GM08714 (cell line): ENCODE results near the gene KDM4C.

Source experiments
- H3K4me3 ChIP-seq: fragments of 200-500 bp; sonication (Bioruptor generic); 2 replicates; pipeline ENCODE4 v1.5.1; 2014; ENCODE audit warnings: mild to moderate bottlenecking, low read length, inconsistent platforms
- ZNF274 ChIP-seq: IDR thresholded peaks from 2 replicates; pipeline ENCODE4 v1.6.1; 2012; ENCODE audit warnings: mild to moderate bottlenecking, low read depth, low read length

The KDM4C gene

DNA sequence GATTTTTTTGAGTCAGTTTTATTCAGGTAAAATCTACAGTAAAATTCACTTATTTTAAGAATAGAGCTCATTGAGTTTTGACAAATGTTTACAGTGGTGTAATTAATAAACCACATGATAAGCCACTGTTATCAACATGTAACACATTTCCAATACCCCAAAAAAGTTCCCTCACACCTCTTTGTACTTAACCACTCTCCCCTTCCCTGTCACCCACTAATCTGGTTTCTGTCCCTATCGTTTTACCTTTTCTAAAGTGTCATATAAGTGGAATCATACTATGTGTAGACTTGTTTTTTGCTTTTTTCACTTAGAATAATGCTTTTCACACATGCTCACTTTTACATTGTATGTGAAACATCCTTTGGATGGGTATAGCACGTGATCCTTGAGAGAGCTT lies 127.2 kb downstream of the KDM4C start:
- H3K4me3 ChIP-seq: no peak overlapping the region
- TF ChIP-seq ZNF274: no peak

DNA sequence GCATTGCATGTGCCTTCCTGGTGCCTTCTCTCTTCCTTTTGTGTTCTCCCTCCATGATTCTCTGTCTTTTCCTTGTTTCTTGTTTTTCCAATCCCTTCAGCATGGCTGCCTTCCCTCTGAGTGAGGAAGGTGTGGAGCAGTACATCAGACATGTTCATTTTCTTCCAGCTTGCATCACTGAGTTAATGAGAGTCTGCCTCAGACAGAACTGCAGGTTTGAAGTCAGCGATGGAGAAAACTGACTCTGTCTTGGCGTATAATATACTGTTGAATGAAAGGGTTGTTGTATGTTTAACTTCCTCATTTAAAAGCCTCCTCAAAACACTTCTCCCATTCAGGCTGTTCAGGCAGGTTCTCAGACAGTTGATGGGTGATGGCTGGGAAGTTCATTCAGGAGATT lies 129.3 kb downstream of the KDM4C start:
- H3K4me3 ChIP-seq: no peak overlapping the region
- TF ChIP-seq ZNF274: no peak

DNA sequence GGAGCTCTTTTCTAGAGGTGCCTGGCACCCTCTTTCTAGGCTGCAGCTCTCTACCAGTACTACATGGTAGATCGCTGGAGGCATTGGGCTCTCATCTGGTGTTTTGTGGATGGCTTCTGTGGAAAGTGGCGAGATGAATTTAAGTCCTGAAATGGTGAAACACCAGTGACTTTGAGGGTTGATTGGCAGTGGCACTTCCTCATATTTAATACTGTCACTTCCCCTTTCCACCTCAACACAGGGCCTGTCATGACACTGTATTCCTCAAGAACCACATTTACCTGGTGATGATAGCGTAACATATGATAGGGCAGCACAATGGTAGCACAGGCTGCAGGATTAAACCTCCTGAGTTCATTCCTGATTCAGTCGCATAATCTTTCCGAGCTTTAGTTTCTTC lies 132.1 kb downstream of the KDM4C start:
- no peak overlapping the region for H3K4me3 ChIP-seq
- no peak for TF ChIP-seq ZNF274

DNA sequence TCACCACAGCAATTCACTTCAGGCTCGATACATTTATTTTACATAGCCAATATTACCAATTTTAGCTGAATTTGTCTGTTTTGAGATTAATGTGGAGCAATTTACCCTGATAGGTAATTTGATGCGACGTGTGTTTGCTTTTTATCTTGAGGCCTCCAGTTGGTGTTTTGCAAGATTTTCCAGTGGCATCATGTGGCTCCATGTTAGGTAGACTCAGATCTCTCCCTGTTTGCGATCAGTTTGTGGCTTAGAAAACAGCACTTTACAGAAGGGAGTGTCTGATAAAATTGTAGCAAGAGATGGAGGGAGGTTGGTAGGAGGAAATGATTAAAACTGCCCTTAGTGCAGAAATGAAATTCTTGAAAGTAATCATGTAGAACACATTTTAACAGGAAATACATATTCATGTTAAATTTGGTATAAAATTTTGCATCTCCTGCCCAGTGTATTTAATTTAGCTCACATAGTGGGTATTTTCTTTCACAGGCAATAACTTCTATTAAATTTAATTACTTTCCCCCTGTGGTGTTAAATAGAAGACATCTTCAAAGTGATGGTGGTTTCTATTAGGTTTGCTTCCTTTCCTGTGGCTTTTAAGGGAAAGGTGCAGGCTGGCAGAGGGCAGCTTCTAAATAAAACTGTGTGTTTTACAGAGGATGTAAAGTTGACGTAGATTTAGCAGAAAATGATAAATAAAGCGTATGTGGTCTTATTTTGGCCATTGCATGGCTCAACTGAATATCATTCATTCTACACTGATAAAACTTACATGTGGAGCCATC lies 135.8 kb downstream of the KDM4C start:
- no peak for TF ChIP-seq ZNF274
- no peak overlapping the region for H3K4me3 ChIP-seq

DNA sequence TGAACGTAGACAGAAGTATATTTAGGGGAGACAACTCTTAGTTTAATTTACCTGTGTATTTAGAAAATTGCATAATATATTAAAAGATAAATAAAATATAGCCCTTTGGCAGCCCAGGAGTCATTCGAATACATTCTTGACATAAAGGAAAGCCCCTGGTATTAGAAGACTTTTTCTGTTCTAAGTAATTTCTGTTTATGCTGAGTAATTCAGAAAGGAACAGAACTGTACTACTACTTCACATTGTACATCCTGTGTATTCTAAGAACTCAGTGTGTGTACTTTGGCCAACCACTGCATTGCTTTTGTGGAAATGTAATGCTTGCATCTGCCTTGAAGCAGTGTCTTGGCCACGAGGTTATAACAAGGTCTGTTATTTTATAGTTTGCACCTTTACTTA lies 136.4 kb downstream of the KDM4C start:
- TF ChIP-seq ZNF274: no peak
- H3K4me3 ChIP-seq: no peak overlapping the region

DNA sequence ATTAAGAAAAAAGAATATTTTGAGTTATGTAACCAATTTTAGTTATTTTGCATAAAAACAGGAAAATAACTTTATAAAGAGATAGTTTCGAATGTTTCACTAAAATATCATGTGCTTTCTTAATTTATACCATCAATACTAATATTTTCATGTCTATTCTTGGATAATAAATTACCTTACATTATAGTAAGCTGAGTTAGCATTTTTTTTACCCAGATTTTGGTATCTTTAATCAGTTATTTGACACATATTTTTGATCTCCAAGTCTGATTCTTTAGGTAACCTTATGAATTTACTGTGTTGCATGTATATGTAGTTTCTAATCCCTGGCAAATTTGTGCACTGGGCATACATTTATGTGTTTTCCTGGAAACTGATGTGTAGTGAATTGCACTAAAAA lies 138.0 kb downstream of the KDM4C start:
- TF ChIP-seq ZNF274: no peak
- H3K4me3 ChIP-seq: no peak overlapping the region

DNA sequence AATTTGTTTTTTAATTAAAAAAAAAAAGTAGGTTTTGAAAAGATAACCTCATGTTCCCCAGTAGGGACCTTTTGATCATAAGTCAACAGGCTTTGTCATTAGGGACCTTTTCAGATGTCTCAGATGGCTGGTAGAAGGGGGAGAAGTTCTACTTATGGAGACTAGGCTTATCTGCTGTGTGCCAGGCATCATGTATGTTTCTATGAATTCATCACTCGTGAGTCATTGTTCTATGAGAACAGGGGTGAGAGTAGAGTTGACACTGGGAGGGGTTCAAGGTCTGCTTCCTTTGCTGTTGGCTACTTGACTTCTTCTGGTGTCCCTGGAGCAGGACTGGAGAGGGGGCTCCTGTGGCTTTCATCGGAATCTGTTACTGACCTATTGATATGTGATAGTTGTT lies 138.8 kb downstream of the KDM4C start:
- no peak overlapping the region for H3K4me3 ChIP-seq
- TF ChIP-seq ZNF274: no peak

DNA sequence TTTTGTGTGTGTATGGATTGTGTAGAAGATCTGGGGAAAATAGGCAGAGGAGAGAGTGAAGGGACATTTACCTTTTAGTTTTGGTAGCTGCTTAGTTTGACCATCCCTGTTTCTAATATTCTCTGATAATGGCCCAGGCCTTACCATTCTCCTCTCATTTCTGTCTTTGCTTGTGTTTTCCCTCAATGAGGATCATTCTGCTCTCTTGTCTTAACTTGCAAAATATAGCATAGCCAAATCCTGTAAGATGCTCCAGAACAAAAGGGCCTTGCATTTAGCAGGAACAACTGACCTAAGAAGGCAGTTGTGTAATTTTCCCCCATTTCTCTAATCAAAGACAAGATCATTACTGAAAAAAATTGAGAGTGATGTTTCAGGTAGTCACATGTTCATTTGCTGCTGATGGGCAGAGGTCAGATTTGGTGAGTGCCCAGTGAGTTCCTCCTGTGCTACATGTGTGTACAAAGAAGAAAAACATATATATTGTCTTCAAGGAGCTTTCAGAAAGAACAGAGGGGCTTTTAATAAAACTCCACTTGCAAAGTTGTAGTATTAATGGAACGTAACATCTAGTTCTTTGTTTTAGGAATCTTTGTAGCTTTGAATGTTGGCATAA lies 139.5 kb downstream of the KDM4C start:
- no peak for TF ChIP-seq ZNF274
- H3K4me3 ChIP-seq: no peak overlapping the region

DNA sequence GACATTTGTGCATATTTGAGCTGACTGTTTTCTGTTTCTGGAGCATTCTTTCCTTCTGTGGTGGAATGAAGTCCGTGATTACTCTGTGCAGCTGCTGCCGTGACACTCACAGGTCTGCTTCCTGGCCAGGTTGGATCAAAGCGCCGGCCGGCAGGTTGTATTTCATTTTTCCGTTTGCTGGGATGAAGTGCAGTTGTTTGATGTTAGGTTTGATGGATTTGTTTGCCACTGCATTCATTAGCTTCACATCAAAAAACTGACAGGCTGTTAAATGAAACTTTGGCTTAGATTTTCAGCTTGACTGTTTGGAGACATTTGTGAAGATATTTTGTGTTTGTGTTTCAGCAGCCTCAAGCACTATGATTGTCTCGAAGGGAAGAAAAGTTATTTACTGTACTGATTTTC lies 140.1 kb downstream of the KDM4C start:
- TF ChIP-seq ZNF274: no peak
- no peak overlapping the region for H3K4me3 ChIP-seq

DNA sequence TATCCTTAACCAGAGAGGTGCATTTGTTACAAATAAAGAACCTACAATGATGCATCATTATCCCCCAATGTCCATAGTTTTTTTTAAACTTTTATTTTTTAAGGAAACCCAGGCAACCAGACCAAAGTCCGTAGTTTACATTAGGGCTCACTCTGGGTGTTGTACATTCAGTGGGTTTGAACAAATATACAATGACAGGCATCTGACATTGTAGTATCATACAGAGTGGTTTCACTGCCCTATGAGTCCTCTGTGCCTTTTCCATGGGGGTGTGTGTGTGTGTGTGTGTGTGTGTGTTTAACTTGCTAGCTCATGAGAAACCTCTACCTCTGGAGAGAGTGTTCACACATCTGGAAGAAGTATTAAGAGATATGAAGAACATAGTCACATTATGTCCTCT lies 141.5 kb downstream of the KDM4C start:
- no peak for TF ChIP-seq ZNF274
- H3K4me3 ChIP-seq: no peak overlapping the region

DNA sequence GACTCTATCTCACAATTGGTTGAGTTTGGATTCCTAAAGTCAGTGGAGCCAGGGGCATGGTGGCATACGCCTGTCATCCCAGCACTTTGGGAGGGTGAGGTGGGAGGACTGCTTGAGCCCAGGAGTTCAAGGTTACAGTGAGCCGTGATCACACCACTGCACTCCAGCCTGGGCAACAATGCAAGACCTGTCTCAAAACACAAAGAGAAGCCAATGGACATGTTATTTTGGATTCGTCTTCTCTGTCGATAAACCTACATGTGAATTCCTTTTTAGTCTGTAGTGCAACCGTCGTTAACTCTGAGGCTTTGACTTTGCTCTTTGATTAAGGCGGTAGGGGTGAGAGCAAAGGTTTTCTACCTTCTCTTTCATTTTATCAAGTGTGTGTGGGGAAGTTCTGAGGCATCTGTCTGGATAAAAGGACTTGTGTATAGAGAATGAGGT lies 142.7 kb downstream of the KDM4C start:
- H3K4me3 ChIP-seq: no peak overlapping the region
- TF ChIP-seq ZNF274: no peak

DNA sequence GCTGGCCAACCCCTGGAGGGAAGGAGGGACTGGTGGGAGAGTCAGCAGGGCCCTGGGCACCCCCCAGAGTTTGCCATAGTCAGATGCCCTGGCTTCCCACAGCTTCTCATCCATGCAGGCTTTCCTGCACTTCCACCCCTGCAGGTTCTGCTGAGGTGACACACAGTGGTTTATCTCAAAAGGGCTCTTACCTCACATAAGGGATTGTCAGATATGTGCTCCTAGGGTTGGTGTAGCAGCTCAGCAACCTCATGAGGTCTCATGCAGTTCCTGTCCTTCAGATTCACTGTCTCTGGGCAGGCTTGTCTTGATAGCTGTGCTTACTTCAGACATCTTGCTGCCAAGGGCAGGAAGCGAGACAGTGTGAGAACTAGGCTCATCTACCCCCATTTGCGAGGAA lies 143.4 kb downstream of the KDM4C start:
- TF ChIP-seq ZNF274: no peak
- no peak overlapping the region for H3K4me3 ChIP-seq

DNA sequence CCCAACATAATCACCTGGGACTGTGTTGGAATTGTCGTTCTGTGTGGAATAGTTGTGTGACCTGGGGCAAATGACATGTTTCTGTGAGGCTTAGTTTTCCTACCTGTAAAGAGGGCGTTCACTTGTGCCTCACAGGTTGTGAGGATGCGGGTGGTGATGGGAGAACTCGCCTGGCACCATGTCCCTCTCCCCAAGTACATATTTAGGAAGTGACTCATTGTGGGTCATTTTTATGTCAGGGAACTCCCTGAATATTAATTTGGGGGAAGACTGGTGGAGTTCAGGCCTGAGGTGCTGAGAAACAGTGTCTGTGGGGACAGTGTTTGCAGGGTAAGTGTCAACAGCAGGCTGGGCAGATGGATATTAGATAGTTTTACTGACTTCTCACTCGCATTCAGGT lies 144.7 kb downstream of the KDM4C start:
- H3K4me3 ChIP-seq: no peak overlapping the region
- no peak for TF ChIP-seq ZNF274

DNA sequence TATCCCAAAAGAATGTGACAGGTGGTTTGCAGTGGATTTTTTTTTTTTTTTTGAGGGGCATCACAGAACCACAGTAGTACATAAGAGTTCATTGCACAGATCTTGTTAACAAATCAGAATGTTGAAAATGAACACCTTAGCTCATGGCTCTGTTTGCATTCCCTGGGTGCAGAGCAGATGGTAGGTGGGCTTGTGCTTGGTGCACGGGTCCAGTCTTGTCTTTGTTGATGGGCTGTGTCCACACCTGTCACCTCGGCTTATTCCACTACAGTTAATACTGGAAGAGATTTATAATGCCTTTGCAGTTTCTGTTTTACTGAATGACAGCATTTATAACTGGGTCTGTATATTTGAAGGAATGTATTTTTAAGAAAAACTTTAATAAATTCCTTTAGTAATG lies 146.6 kb downstream of the KDM4C start:
- H3K4me3 ChIP-seq: no peak overlapping the region
- TF ChIP-seq ZNF274: no peak

DNA sequence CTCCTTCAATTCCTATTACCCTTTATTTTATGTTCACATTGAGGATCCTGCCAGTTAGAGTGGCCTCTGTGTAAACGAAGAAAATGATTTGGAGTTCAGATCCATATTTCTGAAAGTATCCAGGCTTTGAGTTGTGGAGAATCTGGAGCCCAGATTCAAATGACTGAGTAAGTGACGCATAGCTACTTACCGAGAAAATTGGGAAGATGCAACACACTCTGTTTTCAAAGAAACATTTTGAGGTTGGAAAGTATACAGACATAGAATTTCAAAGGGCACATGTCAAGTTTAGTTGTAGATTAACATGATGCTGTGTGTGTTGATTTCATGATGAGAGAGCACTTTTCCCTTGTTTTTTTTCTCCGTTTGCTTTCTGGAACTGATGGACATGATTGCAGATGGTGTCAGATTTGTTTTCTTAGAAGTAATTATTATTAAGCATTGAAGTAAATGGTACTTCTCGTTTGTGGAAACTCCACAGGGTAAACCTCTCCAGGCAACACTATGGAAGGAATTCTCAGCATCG lies 148.1 kb downstream of the KDM4C start:
- no peak for TF ChIP-seq ZNF274
- H3K4me3 ChIP-seq: no peak overlapping the region
